GM21367 (cell line): Measurements from ENCODE around the gene KANK2.
"Not testable (repeated sequence)": the region's sequence is repeated elsewhere in the genome, so short reads cannot be mapped to it uniquely, and the experiment has no call there.

ENCODE experiments used
- ATAC-seq: cut with Tn5 transposase; IDR thresholded peaks from one replicate; pipeline ENCODE4 v1.9.1; 2021; ENCODE audit not compliant: unreplicated experiment

The KANK2 gene

GRCh38 chr19:11175920-11176319 is 21.4 kb downstream of the KANK2 start:
- no peak for ATAC-seq

DNA sequence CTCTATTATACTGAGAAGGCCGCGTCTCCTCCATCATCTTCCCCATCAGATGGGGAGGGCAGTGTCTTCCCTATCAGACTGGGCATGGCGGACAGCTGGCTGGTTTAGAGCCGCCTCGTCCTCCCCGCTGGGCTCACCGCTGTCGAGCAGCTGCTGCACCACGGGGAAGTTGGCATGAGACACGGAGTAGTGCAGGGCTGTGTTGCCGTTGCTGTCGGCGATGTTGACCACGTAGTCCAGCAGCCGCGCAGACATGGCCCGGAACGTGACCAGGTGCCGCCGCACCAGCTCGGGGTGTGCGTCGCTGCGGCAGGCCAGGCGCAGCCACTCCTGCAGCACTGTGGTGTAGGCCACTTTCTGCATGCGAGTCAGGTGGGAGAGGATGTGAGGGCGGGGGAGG is 23.0 kb downstream of the KANK2 start:
- ATAC-seq, result no peak

- no peak for ATAC-seq
Observed at GRCh38 chr19:11173516-11174155, 23.7 kb downstream of the KANK2 start.

GRCh38 chr19:11172576-11172975 is 24.8 kb downstream of the KANK2 start:
- ATAC-seq, result no peak

DNA sequence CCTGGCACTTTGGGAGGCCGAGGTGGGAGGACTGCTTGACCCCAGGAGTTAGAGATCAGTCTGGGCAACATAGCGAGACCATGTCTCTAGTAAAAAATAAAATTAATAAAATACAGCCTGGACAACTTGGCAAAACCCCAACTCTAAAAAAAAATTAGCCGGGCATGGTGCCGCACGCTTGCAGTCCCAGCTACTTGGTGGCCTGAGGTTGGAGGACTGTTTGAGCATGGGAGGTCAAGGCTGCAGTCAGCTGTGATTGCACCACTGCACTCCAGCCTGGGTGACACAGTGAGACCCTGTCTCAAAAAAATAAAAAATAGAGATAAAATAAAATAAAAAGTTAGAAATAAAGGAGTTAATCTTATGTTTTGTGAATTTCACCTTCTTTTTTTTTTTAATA is 26.2 kb downstream of the KANK2 start:
- no peak for ATAC-seq

GRCh38 chr19:11169896-11170678 is 27.3 kb downstream of the KANK2 start:
- ATAC-seq, result no peak

DNA sequence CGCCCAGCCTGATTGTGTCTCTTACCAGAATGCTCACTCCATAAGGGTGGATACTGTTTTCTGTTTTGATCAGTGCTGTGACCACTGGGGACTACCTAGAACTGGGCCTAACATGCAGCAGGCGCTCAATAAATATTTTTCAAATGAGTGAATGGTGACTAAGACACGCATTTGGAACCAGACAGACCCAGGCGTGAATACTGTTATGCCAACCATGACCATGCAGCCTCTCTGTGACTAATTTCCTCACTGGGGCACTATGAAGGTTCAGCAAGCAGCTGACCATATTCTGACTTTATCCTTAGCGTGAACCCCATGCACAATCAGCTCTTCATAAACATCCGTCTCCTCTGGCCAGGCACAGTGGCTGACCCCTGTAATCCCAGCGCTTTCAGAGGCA is 28.8 kb downstream of the KANK2 start:
- ATAC-seq, result no peak

DNA sequence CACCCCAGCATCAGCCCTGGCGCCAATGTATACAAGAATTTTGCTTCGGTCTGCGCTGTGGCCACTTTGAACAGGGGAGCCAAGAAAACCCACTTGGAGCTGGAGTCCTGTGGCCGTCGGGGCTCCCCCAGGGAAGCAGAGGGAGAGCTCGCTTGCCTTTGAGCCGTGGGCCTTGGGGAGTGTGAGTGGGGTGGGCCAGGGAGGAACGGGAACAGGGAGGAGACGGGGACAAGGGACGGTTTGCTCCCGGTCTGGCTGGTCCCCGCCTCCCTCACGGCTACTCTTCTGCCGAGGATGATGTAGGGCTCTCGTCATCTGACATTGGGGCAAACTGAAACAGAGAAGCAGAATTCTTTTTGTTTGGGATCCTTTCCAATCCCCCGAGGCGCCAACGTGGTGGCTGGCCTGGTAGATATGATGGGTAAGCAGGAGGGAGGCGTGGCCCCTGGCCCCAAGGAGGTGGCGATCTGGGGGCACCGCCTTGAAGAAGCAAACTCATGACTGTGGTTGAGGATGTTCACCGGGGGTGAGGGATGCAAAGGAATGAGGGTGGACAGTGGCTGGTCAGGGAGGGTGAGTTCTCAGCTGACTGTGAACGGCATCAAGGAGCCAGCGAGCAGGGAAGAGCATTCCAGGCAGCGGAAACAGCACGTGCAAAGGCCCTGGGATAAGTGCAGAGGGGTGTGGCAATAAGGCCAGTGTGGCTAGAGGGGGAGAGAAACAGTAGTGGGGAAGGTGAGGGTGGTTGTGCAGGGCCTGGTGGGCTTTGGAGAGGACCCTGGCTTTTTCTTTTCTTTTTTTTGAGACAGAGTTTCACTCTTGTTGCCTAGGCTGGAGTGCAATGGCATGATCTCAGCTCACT is 30.8 kb downstream of the KANK2 start:
- ATAC-seq, result no peak

- no peak for ATAC-seq
Observed at GRCh38 chr19:11165486-11166030, 31.8 kb downstream of the KANK2 start.

GRCh38 chr19:11164879-11165406 is 32.4 kb downstream of the KANK2 start:
- no peak for ATAC-seq

DNA sequence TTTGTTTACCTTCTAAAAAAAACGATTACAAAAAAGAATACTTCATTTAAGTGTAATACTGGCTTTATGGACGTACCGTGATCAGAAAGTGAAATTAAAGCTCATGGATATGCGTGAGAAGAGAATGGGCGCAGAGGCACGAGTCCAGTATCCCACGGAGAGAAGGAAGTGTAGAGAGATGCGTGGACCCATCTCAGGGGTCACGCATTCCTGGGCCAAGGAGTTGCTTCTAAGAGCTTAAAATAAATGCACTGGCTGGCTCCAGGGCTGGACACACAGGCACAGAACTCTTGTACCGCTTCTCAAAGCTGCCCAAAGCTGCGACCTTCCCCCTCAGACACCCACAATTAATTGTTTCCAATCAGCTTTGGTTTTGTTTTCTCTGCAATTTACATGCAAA is 33.0 kb downstream of the KANK2 start:
- no peak for ATAC-seq

GRCh38 chr19:11160440-11160768 is 36.9 kb downstream of the KANK2 start:
- ATAC-seq, result not testable (repeated sequence)

DNA sequence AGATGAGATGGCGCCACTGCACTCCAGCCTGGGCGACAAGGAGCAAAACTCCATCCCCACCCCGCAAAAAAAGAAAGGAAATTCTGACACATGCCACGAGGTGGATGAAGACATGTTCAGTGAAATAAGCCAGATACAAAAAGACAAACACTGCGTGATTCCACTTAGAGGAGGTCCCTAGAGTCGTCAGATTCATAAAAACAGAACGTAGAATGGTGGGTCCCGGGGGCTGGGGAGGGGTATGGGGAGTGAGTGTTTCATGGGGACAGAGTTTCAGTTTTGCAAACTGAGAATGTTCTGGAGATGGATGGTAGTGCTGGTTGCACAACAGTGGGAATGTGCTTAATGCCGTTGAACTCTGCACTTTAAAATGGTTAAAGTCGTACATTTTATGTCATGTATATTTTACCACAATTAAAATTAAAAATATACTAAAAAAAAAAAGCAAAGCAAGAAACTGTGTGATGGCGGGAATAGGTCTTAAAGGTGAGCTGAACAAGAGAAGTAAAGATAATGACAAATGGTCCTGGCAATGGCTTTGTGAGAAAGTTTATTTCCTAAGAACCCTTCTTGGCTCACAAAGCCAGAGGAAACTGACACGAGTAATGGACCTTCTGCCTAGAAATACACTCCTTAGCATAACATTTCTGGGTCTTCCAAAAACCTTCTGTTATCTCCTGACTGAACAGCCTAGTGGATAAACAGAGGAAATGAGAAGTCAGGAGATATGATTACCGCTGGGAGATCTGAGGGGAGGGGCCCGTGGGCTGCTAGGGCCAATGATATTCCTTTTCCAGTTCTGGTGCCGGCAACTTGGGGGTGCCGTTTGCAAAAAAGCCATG is 37.5 kb downstream of the KANK2 start:
- ATAC-seq, result no peak

DNA sequence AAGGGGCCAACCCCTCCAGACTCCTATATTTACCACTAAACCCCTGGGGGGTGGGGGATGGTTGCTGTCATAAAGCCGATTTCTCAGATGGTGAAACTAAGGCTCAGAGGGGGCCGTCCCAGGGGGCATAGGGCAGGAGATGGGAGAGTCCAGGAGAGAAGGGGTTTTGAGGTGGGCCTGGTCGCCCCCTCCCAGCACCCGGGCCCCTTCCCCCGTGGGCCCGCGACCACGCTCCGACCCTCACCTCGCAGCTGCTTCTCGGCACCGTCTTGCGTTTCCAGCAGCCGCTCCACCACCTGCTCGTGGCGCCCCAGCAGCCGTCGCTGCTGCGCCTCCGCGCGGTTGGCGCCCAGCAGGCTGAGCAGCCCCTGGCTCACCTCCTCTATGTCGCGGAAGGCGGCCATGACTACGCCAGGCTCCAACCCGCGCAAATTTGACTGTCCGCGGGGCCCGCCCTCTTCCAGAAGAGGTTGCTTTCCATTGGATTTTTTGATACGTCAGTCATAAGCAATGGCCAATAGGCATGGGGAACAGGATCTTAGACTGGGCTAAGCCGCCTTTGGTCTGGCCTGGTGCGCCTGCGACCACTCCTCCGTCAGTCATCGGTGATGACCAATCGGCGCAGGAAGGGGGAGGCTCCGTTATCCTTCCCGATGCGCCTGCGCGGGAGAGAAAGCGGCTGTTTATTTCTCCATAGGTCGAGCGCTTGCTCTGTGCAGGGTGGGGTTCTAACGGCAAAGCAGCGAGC is 41.8 kb downstream of the KANK2 start, which contains the start of gene SPC24:
SPC24 (minus strand) TSS at position 410 of the 748 bp plus-strand sequence; CDS start at position 404, 6 bp downstream.
- ATAC-seq, result peak; percentile 94

DNA sequence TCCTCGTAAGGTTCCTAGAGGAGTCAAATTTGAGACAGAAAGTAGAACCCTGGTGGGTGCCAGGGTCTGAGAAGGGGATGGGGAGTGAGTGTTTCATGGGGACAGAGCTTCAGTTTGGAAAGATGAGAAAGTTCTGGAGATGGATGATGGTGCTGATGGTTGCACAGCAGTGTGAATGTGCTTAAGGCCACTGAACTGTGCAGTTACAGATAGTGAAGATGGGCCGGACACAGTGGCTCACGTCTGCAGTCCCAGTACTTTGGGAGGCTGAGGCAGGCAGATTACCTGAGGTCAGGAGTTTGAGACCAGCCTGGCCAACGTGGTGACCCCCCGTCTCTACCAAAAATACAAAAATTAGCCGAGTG is 42.7 kb downstream of the KANK2 start:
- ATAC-seq, result no peak

- no peak for ATAC-seq
Observed at GRCh38 chr19:11152318-11153062, 44.9 kb downstream of the KANK2 start.

- no peak for ATAC-seq
Observed at GRCh38 chr19:11151181-11151580, 46.2 kb downstream of the KANK2 start.

DNA sequence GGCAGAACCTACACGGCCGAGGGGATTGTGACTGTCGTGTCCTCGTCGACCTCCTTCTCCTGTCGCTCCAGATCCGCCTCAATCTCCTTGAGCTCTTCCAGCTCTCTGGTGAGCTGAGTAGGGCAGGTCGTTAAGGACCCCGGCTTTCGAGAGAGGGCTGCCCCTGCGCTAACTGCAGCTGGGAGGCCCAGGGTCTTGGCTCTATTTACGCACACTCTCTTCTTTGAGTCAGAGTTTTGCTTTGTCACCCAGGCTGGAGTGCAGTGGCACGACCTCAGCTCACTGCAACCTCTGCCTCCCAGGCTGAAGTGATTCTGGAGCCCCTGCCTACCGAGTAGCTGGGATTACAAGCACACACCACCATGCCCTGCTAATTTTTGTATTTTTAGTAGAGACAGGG is 49.3 kb downstream of the KANK2 start:
- ATAC-seq, result no peak

DNA sequence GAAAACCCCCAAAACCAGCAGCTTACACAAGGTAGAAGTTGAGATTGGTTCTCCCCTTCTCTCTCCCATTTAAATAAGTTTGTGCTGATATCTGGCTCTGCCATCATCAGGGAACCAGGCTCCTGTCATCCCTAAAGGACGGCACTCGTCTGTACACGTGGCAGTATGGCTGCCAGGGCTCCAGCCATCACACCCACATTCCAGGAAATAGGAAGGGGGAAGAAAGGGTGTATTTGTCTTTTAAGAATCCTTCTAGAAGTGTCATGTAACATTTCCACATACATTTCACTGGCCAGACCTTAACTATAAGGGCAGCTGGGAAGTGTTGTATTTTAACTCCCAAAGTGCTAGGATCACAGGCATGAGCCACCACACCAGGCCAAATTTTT is 51.8 kb downstream of the KANK2 start:
- ATAC-seq, result no peak
